ENCODE results near the gene PPP2R3A.
A peak's percentile ranks its signal among the peaks of the same experiment; 100 is the strongest.

Gene PPP2R3A

DNA sequence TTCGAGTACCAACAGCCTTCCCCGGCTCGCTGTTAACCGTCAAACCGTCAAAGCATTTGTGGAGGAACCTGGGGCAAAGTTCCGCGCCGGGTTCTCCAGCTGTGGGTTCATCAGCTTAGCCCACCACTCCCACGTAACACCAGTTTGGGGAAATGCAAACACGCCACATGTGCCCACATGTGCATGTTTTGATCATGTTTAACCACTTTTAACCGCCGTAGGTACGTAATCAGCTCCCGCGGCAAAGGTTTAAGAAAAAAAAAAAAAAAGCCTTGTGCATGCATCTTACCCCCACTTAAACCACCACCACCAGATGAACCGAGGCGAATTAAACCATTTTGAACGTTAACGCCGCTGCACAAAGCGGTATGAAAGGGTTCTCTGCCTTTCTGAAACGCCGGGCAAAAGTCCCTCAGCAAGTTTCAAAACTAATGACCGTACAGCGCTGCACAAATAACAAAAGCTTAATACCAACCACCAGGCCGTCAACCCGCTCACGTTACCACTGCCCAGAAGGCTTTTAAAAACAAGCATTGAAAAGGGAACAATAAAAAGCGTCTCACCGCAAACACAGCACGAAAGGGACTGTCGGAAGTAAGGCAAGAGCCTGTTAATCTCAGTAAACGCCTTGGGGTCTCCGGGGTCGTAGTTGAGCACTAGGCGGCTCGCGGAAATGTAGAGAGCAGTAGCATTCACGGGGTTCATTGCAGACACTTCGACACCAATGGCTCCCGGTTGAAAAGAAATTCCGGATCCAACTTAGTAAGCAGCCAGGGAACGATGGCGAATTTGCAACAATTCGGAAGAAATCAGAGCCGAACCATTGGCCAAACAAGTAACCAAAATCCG lies 229.1 kb downstream of the PPP2R3A start:
- no peak for DNase-seq (ENCODE audit: low read depth)

DNA sequence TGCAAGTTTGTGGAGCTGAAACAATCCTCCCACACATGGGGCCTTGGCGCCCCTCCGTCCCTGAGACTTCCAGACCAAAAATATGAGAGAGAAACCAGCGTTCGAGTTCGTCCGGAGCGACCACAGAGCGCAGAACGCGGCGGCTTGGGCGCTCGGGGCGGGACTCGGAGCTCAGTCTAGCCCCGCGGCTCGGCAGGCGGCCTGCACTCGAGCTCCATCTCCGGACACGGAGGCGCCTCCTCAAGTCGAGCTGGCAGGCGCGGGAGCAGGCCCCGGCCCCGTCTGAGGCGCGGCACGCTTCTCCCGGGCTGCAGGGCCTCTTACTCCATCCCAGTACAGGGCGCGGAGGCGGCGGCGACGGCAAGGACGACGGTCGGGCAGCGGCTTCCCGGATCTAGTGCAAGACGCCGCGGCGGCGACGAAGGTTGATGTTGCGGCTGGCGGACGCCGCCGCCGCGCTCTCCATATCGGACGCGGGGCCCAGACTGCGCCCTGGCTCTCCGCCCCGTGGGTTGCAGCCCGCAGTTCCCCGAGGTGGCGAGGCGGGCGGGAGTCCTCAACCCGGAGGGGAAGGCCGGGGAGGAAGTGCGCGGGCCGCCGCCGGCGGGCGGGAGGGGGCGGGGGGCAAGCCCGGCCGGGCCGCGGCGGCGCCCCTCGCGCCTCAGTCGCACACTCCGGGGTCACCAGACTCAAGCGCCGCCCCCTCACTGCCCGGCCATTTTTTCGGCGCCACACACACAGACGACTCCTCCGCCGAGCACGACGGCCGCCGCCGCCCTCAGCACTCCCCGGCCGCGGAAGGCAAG lies 229.9 kb downstream of the PPP2R3A start:
- DNase-seq (ENCODE audit: low read depth): no peak

DNA sequence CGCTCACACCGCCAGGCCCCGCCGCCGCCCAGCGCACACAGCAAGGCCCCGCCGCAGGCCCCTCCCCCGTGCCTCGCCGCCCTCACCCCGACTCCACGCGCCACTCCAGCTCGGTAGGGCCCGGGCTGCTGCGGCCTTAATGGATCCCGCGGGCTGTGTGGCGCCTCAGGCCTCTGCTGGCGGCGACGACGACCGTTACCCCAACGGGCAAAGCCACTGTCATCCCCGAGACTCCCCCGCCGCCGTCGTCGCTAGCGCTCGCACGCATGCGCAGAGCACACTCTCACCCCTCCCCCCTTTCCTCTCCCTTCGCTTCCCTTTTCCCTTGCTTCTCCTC lies 230.5 kb downstream of the PPP2R3A start, which contains the start of gene MSL2:
MSL2 (minus strand) TSS at position 272 of the 337 bp plus-strand sequence. CDS start 1,222 bp downstream, outside the sequence.
- no peak for DNase-seq (ENCODE audit: low read depth)

DNA sequence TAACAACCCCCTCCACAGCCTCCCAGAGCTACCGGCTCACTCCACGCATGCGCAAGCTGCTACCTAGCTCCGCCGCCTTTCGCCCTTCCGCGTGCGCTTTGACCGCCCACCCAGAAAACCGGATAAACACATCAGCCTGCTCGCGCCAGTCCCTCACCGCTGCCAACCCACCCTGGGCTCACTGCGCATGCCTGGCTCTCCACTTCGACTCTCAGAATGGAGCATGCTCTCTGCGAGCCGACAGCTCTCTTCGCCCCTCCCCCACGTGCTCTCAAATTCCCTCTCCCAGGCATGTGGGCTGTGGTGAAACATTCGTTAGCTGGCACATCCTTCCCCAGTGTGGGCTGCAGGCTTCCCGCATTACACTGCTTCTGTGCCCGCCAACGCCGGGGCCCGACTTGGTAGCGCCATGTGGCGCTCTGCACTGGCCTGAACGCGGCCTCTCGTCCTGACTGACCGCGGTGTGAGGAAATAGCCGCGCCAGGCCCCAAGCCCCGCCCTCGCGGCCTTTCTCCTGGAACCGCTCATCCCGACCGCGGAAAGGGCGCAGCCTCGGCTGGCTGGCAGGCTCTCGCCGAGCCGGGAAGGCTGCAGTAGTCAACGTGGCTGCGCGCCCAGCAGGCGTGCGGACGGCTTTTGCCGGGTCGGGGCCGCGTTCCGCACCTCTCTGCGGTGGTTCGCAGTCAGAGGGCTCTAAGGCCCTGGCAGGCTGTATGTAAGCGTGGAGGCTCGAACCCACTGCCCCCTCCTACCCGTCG lies 231.1 kb downstream of the PPP2R3A start:
- DNase-seq (ENCODE audit: low read depth): peak; percentile 99

DNA sequence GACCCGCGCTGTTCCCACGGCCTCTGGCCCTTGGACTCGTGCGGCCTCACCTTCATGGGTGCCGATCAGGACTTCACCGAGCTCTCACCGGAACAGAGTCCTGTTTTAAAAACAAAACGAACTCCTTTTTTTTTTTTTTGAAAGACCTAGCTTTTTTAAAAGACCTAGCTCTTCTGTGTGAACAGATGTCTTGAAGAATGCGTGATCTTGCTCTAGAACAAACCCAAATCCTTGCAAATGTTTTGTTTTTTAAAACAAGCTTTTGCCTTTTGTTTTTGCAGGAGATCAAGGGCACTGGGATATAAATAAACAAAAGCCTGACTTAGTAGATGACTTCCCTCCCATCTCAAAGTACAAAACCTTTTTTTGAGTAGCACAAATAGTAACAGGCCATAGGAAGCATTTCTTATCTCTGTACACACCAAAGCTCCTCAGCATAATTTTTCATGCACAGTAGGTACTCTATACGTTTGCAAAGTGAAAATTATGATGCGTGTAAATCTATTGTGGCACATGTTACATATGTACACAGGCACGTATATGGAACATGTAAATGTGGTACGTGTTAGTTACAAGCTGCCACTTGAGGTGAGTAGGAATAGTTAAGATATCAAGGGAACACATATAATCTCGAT lies 231.7 kb downstream of the PPP2R3A start:
- DNase-seq (ENCODE audit: low read depth): no peak

All from non-pigmented ciliary epithelial cell (primary cell).